ENCODE measurements around the gene MPI. TPM values are rescaled to one million over a fixed set of nuclear protein-coding genes. Genes with fewer than 3 reads are reported as not detected.

Gene MPI
- total and polyA plus RNA-seq, 10 donors, result 16.4 to 49.9 (median 35.2) TPM

GRCh38 chr15:74863239-74864056 is 26.4 kb upstream of the MPI start:
- H3K4me3 ChIP-seq, result no peak overlapping the region
- H3K9me3 ChIP-seq, result no peaks in the 10 kb centered on the region
- DNase-seq, result no peak
- peak overlapping the region in 5 of 8 donors; percentile 8 to 98 (median 36) for H3K27ac ChIP-seq
- peaks cover 32 to 98% (median 71%) of the 10 kb centered on the region in 6 donors for H3K4me1 ChIP-seq
- H3K36me3 ChIP-seq, result peaks cover 0 to 42% (median 0%) of the 10 kb centered on the region in 6 donors
- intact Hi-C loops (cut with DNase I; ENCODE audit: low total_unique reads), result no loop called here
- no peaks in the 10 kb centered on the region for H3K27me3 ChIP-seq (replicated peaks in 1 of 7)
- TF ChIP-seq POLR2A (IDR thresholded peaks at IDR 0.05) (no peak), POLR2AphosphoS5 (IDR thresholded peaks at IDR 0.05) (no peak)
- TF ChIP-seq, protein P1, sequence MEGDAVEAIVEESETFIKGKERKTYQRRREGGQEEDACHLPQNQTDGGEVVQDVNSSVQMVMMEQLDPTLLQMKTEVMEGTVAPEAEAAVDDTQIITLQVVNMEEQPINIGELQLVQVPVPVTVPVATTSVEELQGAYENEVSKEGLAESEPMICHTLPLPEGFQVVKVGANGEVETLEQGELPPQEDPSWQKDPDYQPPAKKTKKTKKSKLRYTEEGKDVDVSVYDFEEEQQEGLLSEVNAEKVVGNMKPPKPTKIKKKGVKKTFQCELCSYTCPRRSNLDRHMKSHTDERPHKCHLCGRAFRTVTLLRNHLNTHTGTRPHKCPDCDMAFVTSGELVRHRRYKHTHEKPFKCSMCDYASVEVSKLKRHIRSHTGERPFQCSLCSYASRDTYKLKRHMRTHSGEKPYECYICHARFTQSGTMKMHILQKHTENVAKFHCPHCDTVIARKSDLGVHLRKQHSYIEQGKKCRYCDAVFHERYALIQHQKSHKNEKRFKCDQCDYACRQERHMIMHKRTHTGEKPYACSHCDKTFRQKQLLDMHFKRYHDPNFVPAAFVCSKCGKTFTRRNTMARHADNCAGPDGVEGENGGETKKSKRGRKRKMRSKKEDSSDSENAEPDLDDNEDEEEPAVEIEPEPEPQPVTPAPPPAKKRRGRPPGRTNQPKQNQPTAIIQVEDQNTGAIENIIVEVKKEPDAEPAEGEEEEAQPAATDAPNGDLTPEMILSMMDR (IDR thresholded peaks at IDR 0.05 in 8 of 11, conservative IDR thresholded peaks at IDR 0.05 in 3 of 11), result no peak
- 72 to 80% (median 73%) methylated on average over 11 of the region's 11 CpGs for whole genome bisulfite sequencing, 5 donors

- no peak overlapping the region for H3K4me3 ChIP-seq
- peak overlapping the region in 5 of 8 donors; percentile 2 to 98 (median 64) for H3K27ac ChIP-seq
- H3K4me1 ChIP-seq, result peaks cover 34 to 98% (median 72%) of the 10 kb centered on the region in 6 donors
- intact Hi-C loops (cut with DNase I; ENCODE audit: low total_unique reads), result no loop called here
- WGBS, 5 donors, result 83 to 89% (median 88%) methylated on average over 6 of the region's 6 CpGs
- H3K9me3 ChIP-seq, result no peaks in the 10 kb centered on the region
- no peak for DNase-seq
- H3K27me3 ChIP-seq (replicated peaks in 1 of 7), result no peaks in the 10 kb centered on the region
- TF ChIP-seq POLR2AphosphoS5 (IDR thresholded peaks at IDR 0.05), result no peak
- TF ChIP-seq, protein P1 (IDR thresholded peaks at IDR 0.05 in 8 of 11, conservative IDR thresholded peaks at IDR 0.05 in 3 of 11), result no peak
- no peak for TF ChIP-seq POLR2A (IDR thresholded peaks at IDR 0.05)
- peaks cover 0 to 44% (median 0%) of the 10 kb centered on the region in 6 donors for H3K36me3 ChIP-seq
Measured at GRCh38 chr15:74864296-74864695, 25.5 kb upstream of the MPI start.

- DNase-seq, result no peak
- Histone ChIP-seq H3K4me3 (no peak overlapping the region), H3K36me3 (peaks cover 0 to 44% (median 0%) of the 10 kb centered on the region in 6 donors), H3K9me3 (no peaks in the 10 kb centered on the region), H3K27ac (peak overlapping the region in 5 of 8 donors; percentile 64 to 98 (median 92)), H3K27me3 (replicated peaks in 1 of 7) (no peaks in the 10 kb centered on the region), H3K4me1 (peaks cover 40 to 98% (median 72%) of the 10 kb centered on the region in 6 donors)
- 62 to 81% (median 73%) methylated on average over 2 of the region's 2 CpGs for WGBS, 5 donors
- TF ChIP-seq POLR2AphosphoS5 (IDR thresholded peaks at IDR 0.05) (no peak), POLR2A (IDR thresholded peaks at IDR 0.05) (no peak)
- TF ChIP-seq, protein P1 (IDR thresholded peaks at IDR 0.05 in 8 of 11, conservative IDR thresholded peaks at IDR 0.05 in 3 of 11), result no peak
- intact Hi-C loops (cut with DNase I; ENCODE audit: low total_unique reads), result no loop called here
Measured at GRCh38 chr15:74865316-74865715, 24.5 kb upstream of the MPI start.

DNA sequence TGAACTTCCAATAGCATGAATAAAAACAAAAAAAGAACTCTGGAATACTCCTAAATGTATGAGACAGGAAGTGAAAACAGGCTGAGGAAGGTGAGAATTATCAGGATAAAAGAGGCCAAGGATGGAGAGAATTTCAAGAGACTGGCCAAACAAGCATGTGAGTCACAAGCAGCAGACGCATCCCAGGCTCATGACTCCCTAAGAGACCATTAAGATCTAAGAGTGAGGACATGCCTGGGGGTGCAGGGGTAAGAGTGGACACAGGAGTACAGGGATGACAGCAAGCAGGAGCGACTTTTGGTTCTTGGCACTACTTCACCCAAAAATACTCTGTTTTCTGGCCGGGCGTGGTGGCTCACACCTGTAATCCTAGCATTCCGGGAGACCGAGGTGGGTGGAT is 23.8 kb upstream of the MPI start:
- no peaks in the 10 kb centered on the region for H3K27me3 ChIP-seq (replicated peaks in 1 of 7)
- TF ChIP-seq POLR2AphosphoS5 (IDR thresholded peaks at IDR 0.05) (no peak), POLR2A (IDR thresholded peaks at IDR 0.05) (no peak)
- TF ChIP-seq, protein P1 (IDR thresholded peaks at IDR 0.05 in 8 of 11, conservative IDR thresholded peaks at IDR 0.05 in 3 of 11), result no peak
- 76 to 91% (median 88%) methylated on average over 6 of the region's 6 CpGs for WGBS, 5 donors
- intact Hi-C loops (cut with DNase I; ENCODE audit: low total_unique reads), result no loop called here
- DNase-seq, result no peak
- H3K4me3 ChIP-seq, result no peak overlapping the region
- H3K27ac ChIP-seq, result peak overlapping the region; percentile 19 to 99 (median 92)
- peaks cover 48 to 98% (median 75%) of the 10 kb centered on the region in 6 donors for H3K4me1 ChIP-seq
- H3K36me3 ChIP-seq, result peaks cover 0 to 38% (median 0%) of the 10 kb centered on the region in 6 donors
- no peaks in the 10 kb centered on the region for H3K9me3 ChIP-seq
